PC-9 (cell line): ENCODE data around the gene PPFIBP1.

Experiments
- CTCF ChIP-seq: fragments of 200-600 bp; sonication (generic); conservative IDR thresholded peaks from 2 replicates; pipeline ENCODE4 v1.6.1; 2017; ENCODE audit warnings: mixed run types, antibody characterized with exemption, mild to moderate bottlenecking, moderate library complexity
- EZH2 ChIP-seq: fragments of 200-600 bp; sonication (generic); IDR thresholded peaks from 2 replicates; pipeline ENCODE4 v1.8.0; 2017; ENCODE audit warnings: antibody characterized with exemption, low read depth

- no peak for TF ChIP-seq CTCF
- TF ChIP-seq EZH2: no peak
Measured at GRCh38 chr12:27478949-27479348, 45.1 kb upstream of the PPFIBP1 start.
